Endodermal cell (in vitro differentiated cells): Measurements from ENCODE around the gene ATP5PB. TPM values are rescaled to one million over a fixed set of nuclear protein-coding genes. Genes with fewer than 3 reads are reported as not detected.

Experiments
- DNase-seq: peaks from one replicate; pipeline ENCODE4 v3.0.0-alpha.2; 2017
- H3K27ac ChIP-seq: 2 replicates; pipeline ENCODE4 v1.5.1; 2013; ENCODE audit warnings: mild to moderate bottlenecking, low read depth, low read length, moderate library complexity
- H3K27me3 ChIP-seq: 2 replicates; pipeline ENCODE4 v1.6.1; 2013; ENCODE audit warnings: mild to moderate bottlenecking, low read length, moderate library complexity; ENCODE audit not compliant: insufficient read depth, control insufficient read depth, poor library complexity, severe bottlenecking
- H3K36me3 ChIP-seq: 2 replicates; pipeline ENCODE4 v1.7.0; 2013; ENCODE audit warnings: mild to moderate bottlenecking, low read length, moderate library complexity; ENCODE audit not compliant: control insufficient read depth, insufficient read depth
- H3K4me1 ChIP-seq: one replicate; pipeline ENCODE4 v1.7.0; 2013; ENCODE audit warnings: low read length; ENCODE audit not compliant: control insufficient read depth, insufficient read depth
- H3K4me3 ChIP-seq: 2 replicates; pipeline ENCODE4 v1.5.1; 2013; ENCODE audit warnings: mild to moderate bottlenecking, low read length, moderate library complexity
- H3K9ac ChIP-seq: 2 replicates; pipeline ENCODE4 v1.6.1; 2013; ENCODE audit warnings: mild to moderate bottlenecking, low read length, moderate library complexity; ENCODE audit not compliant: poor library complexity, severe bottlenecking; ENCODE audit errors: extremely low read depth
- H3K9me3 ChIP-seq: 2 replicates; pipeline ENCODE4 v1.6.1; 2013; ENCODE audit warnings: mild to moderate bottlenecking, low read length, moderate library complexity; ENCODE audit not compliant: control insufficient read depth
- H3K27ac Mint-ChIP-seq: 2 replicates; pipeline ENCODE4 v1.8.0; 2020; ENCODE audit warnings: mixed read lengths
- H3K27me3 Mint-ChIP-seq: 2 replicates; pipeline ENCODE4 v1.8.0; 2021; ENCODE audit warnings: mild to moderate bottlenecking, mixed read lengths; ENCODE audit not compliant: insufficient read depth
- H3K36me3 Mint-ChIP-seq: 2 replicates; pipeline ENCODE4 v1.8.0; 2020; ENCODE audit warnings: low read depth, mixed read lengths
- H3K4me1 Mint-ChIP-seq: 2 replicates; pipeline ENCODE4 v1.8.0; 2020; ENCODE audit warnings: mixed read lengths
- H3K4me3 Mint-ChIP-seq: 2 replicates; pipeline ENCODE4 v1.8.0; 2020; ENCODE audit warnings: mild to moderate bottlenecking, moderate library complexity, mixed read lengths
- H3K9me3 Mint-ChIP-seq: 2 replicates; pipeline ENCODE4 v1.8.0; 2020; ENCODE audit warnings: mild to moderate bottlenecking, mixed read lengths
- CTCF ChIP-seq: fragments of 200-600 bp; sonication (generic); conservative IDR thresholded peaks from 2 replicates; pipeline ENCODE4 v1.5.0; 2021; ENCODE audit warnings: antibody characterized with exemption, mild to moderate bottlenecking
- WGBS, 2 experiments: methylation state at CpG; one replicate each; pipeline versions ENCODE4 v1.1.5 to v1.1.7; 2013; ENCODE audit warnings: missing lambda C conversion rate in 2 of 2, mixed read lengths in 1 of 2; ENCODE audit not compliant: insufficient coverage in 1 of 2, insufficient read length in 1 of 2; 5-methylcytosine and 5-hydroxymethylcytosine counted together
- total RNA-seq, 2 donors: library from RNA; stranded (reverse); fragmentation: NEBNext Ultra II Directional in 1 of 2; extraction: Animal tissue kit (Norgen Biotek cat#: 25700) in 1 of 2; gene quantifications; 2 replicates in 1 of 2; 3 replicates in 1 of 2; pipeline ENCODE4 v1.2.1, GENCODE V29; 2021

ATP5PB gene
- total RNA-seq, 2 donors from 2014 or later = 165 to 181 TPM

DNA sequence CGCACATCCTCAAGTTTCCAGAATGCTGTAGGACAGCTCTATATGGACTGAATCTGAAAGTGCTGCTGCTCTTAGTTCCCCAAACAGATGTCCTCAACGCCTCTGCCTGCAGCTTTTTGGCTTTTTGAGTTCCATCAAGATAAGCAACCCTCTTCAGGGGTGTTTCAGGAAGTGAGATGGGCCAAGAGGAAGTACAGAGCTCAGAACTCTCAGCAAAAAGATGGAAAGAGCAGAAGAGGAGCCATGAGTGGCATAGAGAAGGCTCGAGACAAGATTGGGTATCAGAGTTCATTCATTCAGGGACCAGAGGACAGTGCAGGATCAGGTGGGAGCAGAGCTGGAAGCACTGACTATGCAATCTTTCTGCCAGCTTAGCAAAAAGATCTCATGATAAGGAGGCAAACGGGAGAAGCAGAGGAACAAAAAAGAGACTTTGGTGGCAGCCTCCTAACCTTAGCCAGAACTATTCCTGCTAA, 54.4 kb downstream of the ATP5PB start, which contains the start of the genes ADORA3 and TMIGD3:
Gene ADORA3 (minus strand): TSS at position 49 of the 476 bp plus-strand sequence. CDS start 279 bp downstream, outside the sequence.
Gene TMIGD3 (minus strand): TSS at position 49 of the 476 bp plus-strand sequence. CDS start 279 bp downstream, outside the sequence.
- DNase-seq = no peak
- Histone ChIP-seq H3K27me3 (peaks cover 4% of the 10 kb centered on the region), H3K4me1 (peaks cover 8% of the 10 kb centered on the region), H3K4me3 (no peak within 1 kb of the TSS), H3K36me3 (no peaks in the 10 kb centered on the region), H3K27ac (no peak within 1 kb of the TSS), H3K9me3 (no peaks in the 10 kb centered on the region), H3K9ac (no peak within 1 kb of the TSS)
- Mint-ChIP-seq H3K27me3 (no peaks in the 10 kb centered on the region), H3K27ac (no peak within 1 kb of the TSS), H3K4me1 (peaks cover 8% of the 10 kb centered on the region), H3K9me3 (no peaks in the 10 kb centered on the region), H3K4me3 (no peak within 1 kb of the TSS), H3K36me3 (no peaks in the 10 kb centered on the region)
- 79 to 87% methylated on average over 3 to 4 of the region's 4 CpGs for WGBS, 2 experiments
- TF ChIP-seq CTCF = no peak

DNA sequence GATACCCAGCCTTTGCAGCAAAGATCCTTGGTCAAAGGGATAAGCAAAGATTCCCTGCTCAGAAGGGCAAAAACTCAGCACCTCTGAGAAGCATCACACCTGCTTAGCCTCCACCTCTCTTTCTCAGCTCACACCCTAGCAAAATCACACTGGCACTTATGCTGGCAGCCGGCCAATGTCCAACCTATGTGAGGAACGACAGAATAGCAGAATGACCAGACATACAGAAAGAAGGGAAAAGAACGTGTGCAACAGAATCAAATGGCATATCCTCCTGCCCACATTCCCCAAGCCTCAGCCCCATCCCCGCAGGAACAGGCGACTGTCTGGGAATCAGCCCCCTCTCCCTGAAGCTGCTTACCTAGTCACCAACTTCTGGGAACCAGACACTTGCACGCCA, 54.8 kb downstream of the ATP5PB start:
- DNase-seq = no peak
- Mint-ChIP-seq H3K4me3 (no peak overlapping the region), H3K9me3 (no peaks in the 10 kb centered on the region), H3K27me3 (no peaks in the 10 kb centered on the region), H3K36me3 (no peaks in the 10 kb centered on the region), H3K27ac (no peak overlapping the region), H3K4me1 (peaks cover 8% of the 10 kb centered on the region)
- no peaks in the 10 kb centered on the region for H3K9me3 ChIP-seq
- H3K27me3 ChIP-seq = peaks cover 4% of the 10 kb centered on the region
- no peak overlapping the region for H3K27ac ChIP-seq
- no peak overlapping the region for H3K9ac ChIP-seq
- peaks cover 8% of the 10 kb centered on the region for H3K4me1 ChIP-seq
- TF ChIP-seq CTCF = no peak
- 70 to 77% methylated on average over 4 to 6 of the region's 6 CpGs for WGBS, 2 experiments
- H3K4me3 ChIP-seq = no peak overlapping the region
- no peaks in the 10 kb centered on the region for H3K36me3 ChIP-seq

- Mint-ChIP-seq H3K27ac (no peak overlapping the region), H3K4me1 (peaks cover 10% of the 10 kb centered on the region), H3K27me3 (no peaks in the 10 kb centered on the region), H3K4me3 (no peak overlapping the region), H3K9me3 (no peaks in the 10 kb centered on the region), H3K36me3 (no peaks in the 10 kb centered on the region)
- Histone ChIP-seq H3K27me3 (peaks cover 4% of the 10 kb centered on the region), H3K9ac (no peak overlapping the region), H3K4me1 (peaks cover 8% of the 10 kb centered on the region), H3K27ac (no peak overlapping the region), H3K9me3 (no peaks in the 10 kb centered on the region), H3K4me3 (no peak overlapping the region), H3K36me3 (no peaks in the 10 kb centered on the region)
- DNase-seq = no peak
- TF ChIP-seq CTCF = no peak
- WGBS, 2 experiments = 93 to 94% methylated on average over 6 of the region's 6 CpGs
Observed at GRCh38 chr1:111505641-111506119, 56.4 kb downstream of the ATP5PB start.
